Left renal cortex interstitium (tissue), 4 donors: ENCODE results near the gene SQSTM1. TPM values are rescaled to one million over a fixed set of nuclear protein-coding genes. Genes with fewer than 3 reads are reported as not detected.
"Not testable (repeated sequence)": the region's sequence is repeated elsewhere in the genome, so short reads cannot be mapped to it uniquely, and the experiment has no call there.

Experiments used
- DNase-seq, 4 donors: peaks; one replicate each; pipeline ENCODE4 v3.0.0-alpha.2; 2013; ENCODE audit warnings: low read depth in 4 of 4, low spot score in 2 of 4, missing footprints in 1 of 4
- polyA plus RNA-seq, 4 donors: library from polyadenylated mRNA; unstranded; fragments of 120-200 nt; gene quantifications; one replicate each; pipeline ENCODE4 v1.2.1, GENCODE V29; 2013; ENCODE audit not compliant: insufficient read length in 4 of 4

SQSTM1 gene
- polyA plus RNA-seq, 4 donors, result 91.2 to 125 (median 114) TPM

GRCh38 chr5:179871533-179871932 is 50.8 kb downstream of the SQSTM1 start:
- not testable (repeated sequence) for DNase-seq

GRCh38 chr5:179872055-179872827 is 51.5 kb downstream of the SQSTM1 start:
- DNase-seq, result no peak

GRCh38 chr5:179872828-179873575 is 52.3 kb downstream of the SQSTM1 start:
- no peak for DNase-seq

- DNase-seq, result no peak
These were observed 52.9 kb downstream of the SQSTM1 start for GRCh38 chr5:179873588-179874110.

- no peak for DNase-seq
These were observed 53.4 kb downstream of the SQSTM1 start for GRCh38 chr5:179874136-179874535.

- DNase-seq, result no peak
These were observed 54.0 kb downstream of the SQSTM1 start for GRCh38 chr5:179874536-179875292.

GRCh38 chr5:179875741-179876609 is 55.3 kb downstream of the SQSTM1 start:
- no peak for DNase-seq

GRCh38 chr5:179876610-179876952 is 55.9 kb downstream of the SQSTM1 start:
- no peak for DNase-seq

- no peak for DNase-seq
These were observed 57.7 kb downstream of the SQSTM1 start for GRCh38 chr5:179878222-179879002.

- no peak for DNase-seq
These were observed 58.4 kb downstream of the SQSTM1 start for GRCh38 chr5:179879003-179879689.

- DNase-seq, result no peak
These were observed 58.9 kb downstream of the SQSTM1 start for GRCh38 chr5:179879690-179880010.

- DNase-seq, result no peak
These were observed 59.5 kb downstream of the SQSTM1 start for GRCh38 chr5:179880066-179880650.

GRCh38 chr5:179880848-179881590 is 60.3 kb downstream of the SQSTM1 start:
- no peak for DNase-seq

GRCh38 chr5:179882338-179882737 is 61.6 kb downstream of the SQSTM1 start:
- no peak for DNase-seq

- DNase-seq, result no peak
These were observed 62.5 kb downstream of the SQSTM1 start for GRCh38 chr5:179883163-179883562.

- DNase-seq, result no peak
These were observed 64.9 kb downstream of the SQSTM1 start for GRCh38 chr5:179885491-179886090.

GRCh38 chr5:179886190-179886911 is 65.6 kb downstream of the SQSTM1 start:
- no peak for DNase-seq
